ENCODE measurements around the gene NT5C3B. TPM values are rescaled to one million over a fixed set of nuclear protein-coding genes. Genes with fewer than 3 reads are reported as not detected.
A peak's percentile ranks its signal among the peaks of the same experiment; 100 is the strongest.

The NT5C3B gene
- total RNA-seq, 2 donors from 2014 or later = 62.1 to 69.7 TPM

DNA sequence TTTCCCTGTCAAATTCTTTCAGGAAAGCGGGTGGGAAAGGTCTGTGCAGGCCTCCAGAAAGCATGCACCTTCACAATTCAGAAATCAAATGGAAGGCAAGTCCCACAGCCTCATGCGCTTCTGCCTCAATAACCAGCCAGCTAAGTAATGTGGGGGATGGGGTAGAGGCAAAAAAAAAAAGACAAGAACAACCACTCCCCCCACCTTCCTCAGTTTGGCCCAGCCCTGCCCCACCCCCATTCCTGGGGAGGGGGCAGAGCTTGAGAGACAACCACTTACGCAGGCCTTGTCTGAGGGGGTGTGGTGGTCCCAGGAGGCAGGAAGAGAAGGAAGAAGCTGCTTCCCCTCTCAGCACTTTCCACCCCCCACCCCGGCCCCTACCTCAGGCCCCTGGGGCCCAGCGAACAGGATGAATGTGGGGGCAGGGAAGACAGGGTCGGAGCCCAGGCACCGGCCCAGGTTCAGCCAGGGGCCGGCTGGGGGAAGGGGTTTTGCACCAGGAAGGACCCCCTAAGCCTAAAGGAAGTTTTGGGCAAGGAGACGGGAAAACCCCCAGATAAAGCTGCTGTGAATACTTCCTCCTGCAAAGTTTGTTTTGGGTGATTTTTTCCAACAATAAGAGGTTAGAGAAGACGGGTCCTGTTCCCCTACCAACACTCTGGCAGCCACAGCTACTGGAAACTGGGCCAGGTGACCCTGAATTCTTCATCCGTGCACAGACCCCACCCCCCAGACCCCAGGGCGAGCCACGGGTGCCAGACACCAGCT, 50.8 kb downstream of the NT5C3B start:
- no peak for ATAC-seq (ENCODE audit: insufficient number of reproducible peaks, low FRiP score, low read depth)
- TF ChIP-seq, protein P1, sequence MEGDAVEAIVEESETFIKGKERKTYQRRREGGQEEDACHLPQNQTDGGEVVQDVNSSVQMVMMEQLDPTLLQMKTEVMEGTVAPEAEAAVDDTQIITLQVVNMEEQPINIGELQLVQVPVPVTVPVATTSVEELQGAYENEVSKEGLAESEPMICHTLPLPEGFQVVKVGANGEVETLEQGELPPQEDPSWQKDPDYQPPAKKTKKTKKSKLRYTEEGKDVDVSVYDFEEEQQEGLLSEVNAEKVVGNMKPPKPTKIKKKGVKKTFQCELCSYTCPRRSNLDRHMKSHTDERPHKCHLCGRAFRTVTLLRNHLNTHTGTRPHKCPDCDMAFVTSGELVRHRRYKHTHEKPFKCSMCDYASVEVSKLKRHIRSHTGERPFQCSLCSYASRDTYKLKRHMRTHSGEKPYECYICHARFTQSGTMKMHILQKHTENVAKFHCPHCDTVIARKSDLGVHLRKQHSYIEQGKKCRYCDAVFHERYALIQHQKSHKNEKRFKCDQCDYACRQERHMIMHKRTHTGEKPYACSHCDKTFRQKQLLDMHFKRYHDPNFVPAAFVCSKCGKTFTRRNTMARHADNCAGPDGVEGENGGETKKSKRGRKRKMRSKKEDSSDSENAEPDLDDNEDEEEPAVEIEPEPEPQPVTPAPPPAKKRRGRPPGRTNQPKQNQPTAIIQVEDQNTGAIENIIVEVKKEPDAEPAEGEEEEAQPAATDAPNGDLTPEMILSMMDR (IDR thresholded peaks at IDR 0.05) = no peak
- H3K27me3 ChIP-seq (replicated peaks; ENCODE audit: insufficient read depth) = no peaks in the 10 kb centered on the region

DNA sequence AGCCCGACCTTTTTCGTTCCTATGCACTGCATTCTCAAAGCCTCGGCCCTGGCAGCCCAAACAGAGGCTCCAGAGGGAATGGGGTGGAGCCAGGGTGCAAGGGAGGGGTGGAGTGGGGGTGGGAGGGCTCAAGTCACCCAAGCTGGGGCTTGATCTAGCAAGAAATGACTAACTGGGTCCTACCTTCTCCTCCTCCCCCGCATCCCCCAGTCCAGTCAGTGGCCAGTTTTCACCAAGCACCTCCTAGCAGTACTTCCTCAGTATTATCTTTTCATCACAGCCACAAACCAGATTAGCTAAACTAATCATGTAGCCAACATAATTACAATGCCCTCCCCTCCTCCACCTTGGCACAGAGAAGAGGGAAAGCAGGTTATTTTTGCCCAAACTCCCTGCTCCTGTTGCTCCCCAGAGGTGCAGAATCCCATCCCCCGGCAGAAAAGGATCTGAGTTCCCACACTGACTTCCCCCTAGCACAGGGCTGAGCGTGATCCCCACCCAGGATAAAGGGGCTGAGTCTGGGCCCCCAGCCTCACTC, 51.8 kb downstream of the NT5C3B start:
- no peaks in the 10 kb centered on the region for H3K36me3 ChIP-seq
- DNase-seq (ENCODE audit: low spot score) (no peak), ATAC-seq (ENCODE audit: insufficient number of reproducible peaks, low FRiP score, low read depth) (no peak)
- H3K27me3 ChIP-seq (replicated peaks; ENCODE audit: insufficient read depth) = no peaks in the 10 kb centered on the region
- H3K27ac ChIP-seq = peak overlapping the region in 1 of 2 donors; percentile 37
- H3K9me3 ChIP-seq = no peaks in the 10 kb centered on the region
- H3K4me3 ChIP-seq = peak overlapping the region; percentile 88
- H3K4me1 ChIP-seq (ENCODE audit: control insufficient read depth in 1 of 2, low read depth in 2 of 2) = peaks cover 26 to 51% of the 10 kb centered on the region in 2 donors
- TF ChIP-seq, protein P1 (IDR thresholded peaks at IDR 0.05) = no peak

More for the DNA sequence above, 50.8 kb downstream of the NT5C3B start:
- H3K36me3 ChIP-seq = no peaks in the 10 kb centered on the region
- no peaks in the 10 kb centered on the region for H3K9me3 ChIP-seq
- peak overlapping the region; percentile 37 to 58 for H3K27ac ChIP-seq
- peak overlapping the region; percentile 88 for H3K4me3 ChIP-seq
- H3K4me1 ChIP-seq (ENCODE audit: control insufficient read depth in 1 of 2, low read depth in 2 of 2) = peaks cover 26 to 51% of the 10 kb centered on the region in 2 donors
- no peak for DNase-seq (ENCODE audit: low spot score)

DNA sequence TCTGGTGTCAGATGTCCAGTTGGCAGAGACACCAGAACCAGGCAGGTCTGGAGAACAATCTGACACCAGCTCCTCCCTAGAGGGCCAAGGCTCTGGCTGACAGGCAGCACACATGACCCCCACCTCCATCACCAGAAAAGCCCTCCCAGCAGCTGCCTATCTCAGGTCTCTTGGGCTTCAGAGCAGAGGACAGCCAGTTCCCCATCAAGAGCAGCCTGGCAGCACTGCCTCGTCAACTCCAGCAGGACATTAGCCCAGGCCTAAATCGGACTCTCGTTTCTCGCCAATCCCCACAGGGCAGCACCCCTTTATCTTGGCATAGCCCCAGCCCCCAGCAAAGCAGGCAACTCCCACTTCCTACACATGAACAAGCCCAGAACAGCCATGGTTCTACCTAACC, 53.9 kb downstream of the NT5C3B start:
- Histone ChIP-seq H3K27ac (peak overlapping the region; percentile 62 to 66), H3K9me3 (no peaks in the 10 kb centered on the region), H3K27me3 (replicated peaks; ENCODE audit: insufficient read depth) (no peaks in the 10 kb centered on the region), H3K4me3 (no peak overlapping the region), H3K36me3 (no peaks in the 10 kb centered on the region), H3K4me1 (ENCODE audit: control insufficient read depth in 1 of 2, low read depth in 2 of 2) (peaks cover 35 to 70% of the 10 kb centered on the region in 2 donors)
- ATAC-seq (ENCODE audit: insufficient number of reproducible peaks, low FRiP score, low read depth) (no peak), DNase-seq (ENCODE audit: low spot score) (no peak)
- TF ChIP-seq, protein P1 (IDR thresholded peaks at IDR 0.05) = no peak

DNA sequence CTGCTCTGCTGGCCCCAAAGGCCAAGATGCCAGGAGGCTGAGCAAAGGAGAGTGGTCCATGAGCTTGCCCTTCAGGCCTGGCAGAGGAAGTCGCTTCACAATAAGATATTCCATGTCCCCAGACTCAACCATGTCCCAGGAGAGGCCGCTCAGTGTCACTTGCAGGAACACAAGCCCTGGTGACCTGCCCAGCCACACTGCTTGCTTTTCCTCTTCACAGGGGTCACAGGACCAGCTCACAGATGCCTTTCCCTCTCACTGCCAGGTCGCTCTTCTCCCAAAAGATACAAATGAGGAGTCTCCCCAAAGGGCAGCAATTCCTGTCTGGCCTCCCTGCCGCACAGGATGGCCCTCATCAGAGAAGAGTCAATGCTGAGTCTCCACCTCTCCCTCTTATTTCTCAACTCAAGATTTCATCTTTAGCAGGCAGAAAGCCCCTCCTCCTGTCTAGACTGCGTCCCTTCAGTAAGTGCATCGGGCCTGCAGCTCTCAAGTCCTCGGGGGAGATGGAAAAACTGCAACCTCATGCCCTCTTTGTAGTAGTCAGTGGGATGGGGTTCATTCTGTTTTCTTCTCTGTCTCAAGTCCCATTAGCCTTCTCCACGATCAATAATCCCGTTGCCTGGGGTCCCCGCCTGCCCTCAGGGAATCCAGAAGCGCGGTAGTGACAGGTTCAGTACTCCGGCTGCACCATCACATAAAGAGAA, 54.5 kb downstream of the NT5C3B start:
- H3K27ac ChIP-seq = peak overlapping the region; percentile 62 to 66

More for the DNA sequence above, 54.5 kb downstream of the NT5C3B start:
- no peaks in the 10 kb centered on the region for H3K36me3 ChIP-seq
- ATAC-seq (ENCODE audit: insufficient number of reproducible peaks, low FRiP score, low read depth) = no peak
- H3K9me3 ChIP-seq = no peaks in the 10 kb centered on the region
- H3K4me1 ChIP-seq (ENCODE audit: control insufficient read depth in 1 of 2, low read depth in 2 of 2) = peaks cover 39 to 76% of the 10 kb centered on the region in 2 donors
- no peaks in the 10 kb centered on the region for H3K27me3 ChIP-seq (replicated peaks; ENCODE audit: insufficient read depth)
- DNase-seq (ENCODE audit: low spot score) = no peak
- TF ChIP-seq, protein P1 (IDR thresholded peaks at IDR 0.05) = no peak
- no peak overlapping the region for H3K4me3 ChIP-seq
